ENCODE data around the gene EAF2. TPM values are rescaled to one million over a fixed set of nuclear protein-coding genes. Genes with fewer than 3 reads are reported as not detected.

The EAF2 gene
- total and polyA plus RNA-seq, 9 donors = 0.83 to 6.1 (median 2.6) TPM

DNA sequence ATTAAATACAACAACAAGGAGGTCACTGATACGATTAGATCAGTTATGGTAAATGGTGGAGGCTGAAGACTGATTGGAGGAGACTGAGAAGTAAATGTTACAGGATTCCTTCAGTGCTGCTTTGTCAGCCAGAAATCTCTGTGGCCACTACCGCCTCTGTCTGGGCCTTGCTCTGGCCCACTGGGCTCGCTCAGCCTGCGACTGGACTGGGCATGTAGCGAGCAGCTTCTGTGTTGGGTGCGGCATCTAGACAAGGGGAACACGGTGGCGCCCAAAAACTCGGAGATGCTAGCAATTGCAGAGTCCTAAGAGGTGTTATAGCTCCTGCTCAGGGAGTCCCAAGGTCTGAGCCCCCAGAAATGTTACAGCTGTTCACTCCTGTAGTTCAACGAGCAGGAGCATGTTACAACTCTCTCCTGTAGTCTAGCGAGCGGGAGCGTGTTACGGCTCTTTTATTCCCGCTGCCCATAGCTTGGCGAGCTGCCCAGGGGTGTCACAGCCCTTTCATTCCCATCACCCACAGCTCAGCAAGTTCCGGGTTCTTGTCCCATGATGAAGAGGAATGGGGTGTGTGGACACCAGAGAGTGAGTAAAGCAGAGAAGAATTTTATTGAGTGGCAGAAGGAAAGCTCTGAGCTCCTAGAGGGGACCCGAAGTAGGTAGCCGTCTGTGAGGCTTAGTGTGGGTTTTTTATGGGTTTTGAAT is 83.9 kb downstream of the EAF2 start:
- Histone ChIP-seq H3K27ac (no peak overlapping the region), H3K9me3 (no peaks in the 10 kb centered on the region), H3K4me3 (no peak overlapping the region), H3K36me3 (no peaks in the 10 kb centered on the region), H3K27me3 (no peaks in the 10 kb centered on the region), H3K4me1 (ENCODE audit: insufficient read depth) (no peaks in the 10 kb centered on the region)
- no peak for DNase-seq
- intact Hi-C loops (cut with DNase I) = no loop called here
- WGBS, 3 donors = 88% methylated on average over 19 of the region's 19 CpGs
- TF ChIP-seq, protein P1, sequence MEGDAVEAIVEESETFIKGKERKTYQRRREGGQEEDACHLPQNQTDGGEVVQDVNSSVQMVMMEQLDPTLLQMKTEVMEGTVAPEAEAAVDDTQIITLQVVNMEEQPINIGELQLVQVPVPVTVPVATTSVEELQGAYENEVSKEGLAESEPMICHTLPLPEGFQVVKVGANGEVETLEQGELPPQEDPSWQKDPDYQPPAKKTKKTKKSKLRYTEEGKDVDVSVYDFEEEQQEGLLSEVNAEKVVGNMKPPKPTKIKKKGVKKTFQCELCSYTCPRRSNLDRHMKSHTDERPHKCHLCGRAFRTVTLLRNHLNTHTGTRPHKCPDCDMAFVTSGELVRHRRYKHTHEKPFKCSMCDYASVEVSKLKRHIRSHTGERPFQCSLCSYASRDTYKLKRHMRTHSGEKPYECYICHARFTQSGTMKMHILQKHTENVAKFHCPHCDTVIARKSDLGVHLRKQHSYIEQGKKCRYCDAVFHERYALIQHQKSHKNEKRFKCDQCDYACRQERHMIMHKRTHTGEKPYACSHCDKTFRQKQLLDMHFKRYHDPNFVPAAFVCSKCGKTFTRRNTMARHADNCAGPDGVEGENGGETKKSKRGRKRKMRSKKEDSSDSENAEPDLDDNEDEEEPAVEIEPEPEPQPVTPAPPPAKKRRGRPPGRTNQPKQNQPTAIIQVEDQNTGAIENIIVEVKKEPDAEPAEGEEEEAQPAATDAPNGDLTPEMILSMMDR (IDR thresholded peaks at IDR 0.05) = no peak
- no peak for TF ChIP-seq EP300 (IDR thresholded peaks at IDR 0.05)
- no peak for TF ChIP-seq POLR2A (IDR thresholded peaks at IDR 0.05)

DNA sequence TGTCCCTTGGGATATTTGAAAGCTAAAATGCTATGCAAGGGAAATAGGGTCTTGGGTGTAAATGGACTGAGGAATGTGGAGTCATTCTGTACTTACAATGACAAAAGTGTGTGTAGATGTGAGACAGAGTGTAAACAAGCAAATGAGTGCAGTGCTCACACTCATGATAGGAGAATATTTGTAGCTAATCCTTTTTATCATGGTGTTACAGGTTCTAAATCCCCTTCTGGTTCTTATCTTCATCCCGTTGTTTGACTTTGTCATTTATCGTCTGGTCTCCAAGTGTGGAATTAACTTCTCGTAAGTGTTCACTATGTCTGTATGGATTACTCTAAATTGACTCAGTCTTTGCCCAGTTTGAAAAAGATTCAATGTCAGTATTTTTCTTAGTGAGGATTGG is 89.7 kb downstream of the EAF2 start:
- Histone ChIP-seq H3K4me1 (ENCODE audit: insufficient read depth) (no peaks in the 10 kb centered on the region), H3K27me3 (no peaks in the 10 kb centered on the region), H3K9me3 (no peaks in the 10 kb centered on the region), H3K36me3 (no peaks in the 10 kb centered on the region), H3K4me3 (no peak overlapping the region), H3K27ac (no peak overlapping the region)
- intact Hi-C loops (cut with DNase I) = no loop called here
- WGBS, 3 donors = 81 to 93% (median 87%) methylated on average over 3 of the region's 3 CpGs
- DNase-seq = no peak
- TF ChIP-seq, protein P1 (IDR thresholded peaks at IDR 0.05) = no peak
- TF ChIP-seq POLR2A (IDR thresholded peaks at IDR 0.05) (no peak), EP300 (IDR thresholded peaks at IDR 0.05) (no peak)

DNA sequence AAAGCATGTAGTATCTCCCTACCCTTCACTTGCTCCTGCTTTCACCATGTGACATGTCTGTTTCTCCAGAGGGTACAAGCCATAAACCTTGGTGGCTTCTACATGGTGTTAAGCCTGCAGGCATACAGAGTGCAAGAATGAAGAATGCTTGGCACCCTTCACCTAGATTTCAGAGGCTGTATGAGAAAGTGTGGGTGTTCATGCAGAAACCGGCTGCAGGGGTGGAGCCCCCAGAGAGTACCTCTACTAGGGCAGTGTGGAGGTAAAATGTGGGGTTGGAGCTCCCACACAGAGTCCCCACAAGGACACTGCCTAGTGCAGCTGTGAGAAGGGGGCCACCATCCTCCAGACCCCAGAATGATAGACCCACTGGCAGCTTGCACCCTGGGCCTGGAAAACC is 91.4 kb downstream of the EAF2 start:
- Histone ChIP-seq H3K36me3 (no peaks in the 10 kb centered on the region), H3K9me3 (no peaks in the 10 kb centered on the region), H3K4me1 (ENCODE audit: insufficient read depth) (no peaks in the 10 kb centered on the region), H3K27me3 (no peaks in the 10 kb centered on the region), H3K4me3 (no peak overlapping the region), H3K27ac (no peak overlapping the region)
- TF ChIP-seq, protein P1 (IDR thresholded peaks at IDR 0.05) = no peak
- TF ChIP-seq EP300 (IDR thresholded peaks at IDR 0.05) = no peak
- TF ChIP-seq POLR2A (IDR thresholded peaks at IDR 0.05) = no peak
- no peak for DNase-seq
- 92 to 95% (median 94%) methylated on average over 1 of the region's 1 CpG for WGBS, 3 donors
- intact Hi-C loops (cut with DNase I) = no loop called here

Other genes with a start within 250 kb of the EAF2 start
- 1 to 10 TPM in 1 of 7 donors, under 1 TPM in 5, not detected in 1; 0.08 to 1.2 (median 0.17) TPM for gene FBXO40, start 241.8 kb upstream of the EAF2 start, total RNA-seq
- under 1 TPM; 0.11 to 0.63 TPM for gene FBXO40, start 241.8 kb upstream of the EAF2 start, polyA plus RNA-seq
- gene HCLS1, start 174.3 kb upstream of the EAF2 start, total RNA-seq = 10 to 100 TPM in 6 of 7 donors, 1 to 10 TPM in 1; 7.0 to 35.1 (median 13.3) TPM
- 10 to 100 TPM; 11.6 to 45.9 TPM for gene HCLS1, start 174.3 kb upstream of the EAF2 start, polyA plus RNA-seq
- gene GOLGB1, start 85.5 kb upstream of the EAF2 start, total RNA-seq = 10 to 100 TPM; 39.6 to 70.5 (median 52.7) TPM
- 10 to 100 TPM; 18.9 to 31.7 TPM for gene GOLGB1, start 85.5 kb upstream of the EAF2 start, polyA plus RNA-seq
- gene IQCB1, start 149 bp upstream of the EAF2 start, total RNA-seq = 10 to 100 TPM; 17.2 to 28.2 (median 21.3) TPM
- gene IQCB1, start 149 bp upstream of the EAF2 start, polyA plus RNA-seq = 10 to 100 TPM; 15.3 to 15.4 TPM
- 1 to 10 TPM in 6 of 7 donors, under 1 TPM in 1; 0.61 to 9.4 (median 1.5) TPM for gene SLC15A2, start 59.2 kb downstream of the EAF2 start, total RNA-seq
- gene SLC15A2, start 59.2 kb downstream of the EAF2 start, polyA plus RNA-seq = 1 to 10 TPM in 1 of 2 donors, under 1 TPM in 1; 0.23 to 2.5 TPM
- gene ILDR1, start 187.0 kb downstream of the EAF2 start, total RNA-seq = 1 to 10 TPM in 1 of 7 donors, under 1 TPM in 4, not detected in 2; 0.48 to 3.0 (median 0.71) TPM
- gene ILDR1, start 187.0 kb downstream of the EAF2 start, polyA plus RNA-seq = 1 to 10 TPM in 1 of 2 donors, not detected in 1; 1.9 TPM
- gene CD86, start 220.2 kb downstream of the EAF2 start, total RNA-seq = 1 to 10 TPM; 1.5 to 4.8 (median 3.5) TPM
- gene CD86, start 220.2 kb downstream of the EAF2 start, polyA plus RNA-seq = 1 to 10 TPM in 1 of 2 donors, under 1 TPM in 1; 0.85 to 8.7 TPM